Measurements from ENCODE around the gene ANKRD31. TPM values are rescaled to one million over a fixed set of nuclear protein-coding genes. Genes with fewer than 3 reads are reported as not detected.

Gene ANKRD31
- total RNA-seq, 1 donor from 2014 or later, result not detected

DNA sequence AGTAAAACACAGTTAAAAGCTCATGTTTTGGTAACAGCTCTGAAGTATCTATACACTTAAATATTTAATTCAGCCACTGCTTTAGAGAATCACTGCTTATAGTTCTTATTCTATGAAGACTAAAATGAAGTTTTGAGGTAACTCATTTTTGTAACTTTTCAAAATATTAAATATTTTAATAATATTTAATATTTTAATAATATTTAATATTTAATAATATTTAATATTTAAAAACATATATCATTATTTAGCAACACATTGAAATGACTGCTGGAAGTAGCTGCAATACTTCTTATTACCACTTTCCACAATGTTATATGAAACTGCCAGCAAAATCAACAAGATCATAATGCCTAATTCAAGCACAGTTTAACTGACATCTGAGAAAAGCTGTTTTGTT lies 165.6 kb downstream of the ANKRD31 start:
- DNase-seq (ENCODE audit: low spot score), result no peak
- ATAC-seq, result no peak

DNA sequence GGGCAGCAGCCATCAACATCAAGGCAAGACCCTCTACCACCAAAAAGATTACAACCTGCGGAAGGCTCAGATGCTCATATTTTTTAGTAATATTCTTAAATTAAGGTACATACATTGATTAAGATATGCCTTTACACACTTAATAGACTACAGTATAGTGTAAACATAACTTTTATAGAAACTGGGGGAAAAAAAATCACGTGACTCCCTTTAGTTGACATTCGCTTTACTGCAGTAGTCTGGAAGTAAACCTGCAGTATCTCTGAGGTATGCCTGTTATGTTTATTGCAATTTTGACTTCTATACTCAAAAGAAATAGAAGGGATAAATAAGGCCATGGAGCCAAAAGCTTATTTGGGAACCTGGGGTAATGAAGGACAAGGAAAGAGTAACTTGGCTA lies 169.2 kb downstream of the ANKRD31 start:
- DNase-seq (ENCODE audit: low spot score), result no peak
- no peak for ATAC-seq

DNA sequence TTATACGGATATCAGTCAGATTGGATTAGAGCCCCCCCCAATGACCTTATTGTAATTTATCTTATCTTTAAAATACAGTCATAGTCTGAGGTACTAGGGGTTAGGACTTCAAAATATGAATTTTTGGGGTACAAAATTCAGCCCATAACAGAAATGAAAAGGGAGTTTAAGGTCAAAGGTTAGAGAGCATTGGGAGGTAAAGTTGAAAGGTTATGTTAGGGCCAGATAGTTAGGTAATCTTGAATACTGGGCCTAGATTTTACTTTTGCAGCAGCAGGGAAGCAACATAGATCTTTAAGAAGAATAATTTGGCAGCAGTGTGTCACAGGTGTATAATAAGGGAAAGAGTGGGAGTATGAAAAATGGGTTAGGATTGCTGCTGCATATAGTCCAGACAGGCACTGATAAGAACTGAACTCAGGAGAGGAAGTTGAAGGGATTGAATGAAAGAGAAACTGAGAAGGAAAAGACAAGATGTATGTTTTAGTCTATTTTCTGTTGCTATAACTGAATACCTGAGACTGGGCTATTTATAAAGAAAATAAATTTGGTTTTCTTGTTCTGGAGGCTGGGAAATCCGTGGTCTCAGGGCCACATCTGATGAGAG lies 173.7 kb downstream of the ANKRD31 start:
- ATAC-seq, result no peak
- no peak for DNase-seq (ENCODE audit: low spot score)

DNA sequence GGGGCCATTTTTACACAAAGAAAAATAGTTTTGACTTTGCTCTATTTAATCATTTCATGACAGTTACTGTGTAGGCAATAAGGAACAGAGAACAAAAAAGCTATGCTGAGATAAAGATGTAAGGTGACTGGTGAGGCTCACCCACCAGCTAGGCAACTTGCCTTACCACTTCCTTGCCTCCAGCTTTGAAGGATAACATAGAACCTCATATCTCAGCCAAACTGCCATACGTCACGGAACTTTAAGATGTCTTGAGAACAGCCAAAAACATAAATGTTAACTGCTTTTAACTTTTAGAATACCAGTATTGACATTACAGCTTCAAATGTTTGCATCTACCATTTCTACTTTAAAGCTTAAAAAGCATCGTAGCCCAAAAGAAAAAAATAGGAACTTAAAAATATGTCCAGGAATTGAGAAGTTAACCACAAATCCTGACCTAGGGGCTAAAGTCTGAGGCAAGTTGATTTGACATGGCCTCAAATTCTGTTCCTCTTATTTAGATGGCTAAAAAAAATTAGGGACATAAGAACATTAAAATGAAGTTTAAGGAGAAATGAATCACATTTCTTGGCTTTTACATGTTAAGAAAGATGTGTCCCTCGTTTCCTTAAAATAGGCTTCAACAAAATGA lies 176.6 kb downstream of the ANKRD31 start:
- DNase-seq (ENCODE audit: low spot score) (no peak), ATAC-seq (no peak)

DNA sequence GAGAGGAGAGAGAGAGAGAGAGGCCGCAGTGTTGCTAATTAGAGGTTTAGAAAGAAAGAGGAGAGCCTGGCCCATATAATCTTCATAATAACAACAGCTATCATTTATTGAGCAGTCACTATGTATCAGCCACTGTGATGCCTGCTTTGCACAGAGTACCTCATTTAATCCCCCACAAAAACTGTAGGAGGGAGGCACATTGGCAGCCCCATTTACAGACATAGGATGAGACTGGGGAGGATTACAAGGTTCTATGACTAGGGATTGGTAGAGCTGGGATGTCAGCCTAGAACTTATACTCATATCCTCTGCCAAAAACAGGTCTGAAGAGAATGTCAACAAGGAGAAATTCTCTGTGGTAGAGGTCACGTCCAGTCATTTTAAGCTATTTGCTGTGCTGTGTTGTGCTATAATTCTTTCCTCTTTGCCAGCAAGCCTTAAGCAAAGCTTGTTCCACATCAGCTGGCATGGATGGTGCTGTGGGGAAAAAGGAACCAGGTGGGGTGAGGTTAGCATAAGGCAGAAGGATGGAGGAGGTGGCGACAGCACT lies 177.6 kb downstream of the ANKRD31 start:
- no peak for ATAC-seq
- no peak for DNase-seq (ENCODE audit: low spot score)

DNA sequence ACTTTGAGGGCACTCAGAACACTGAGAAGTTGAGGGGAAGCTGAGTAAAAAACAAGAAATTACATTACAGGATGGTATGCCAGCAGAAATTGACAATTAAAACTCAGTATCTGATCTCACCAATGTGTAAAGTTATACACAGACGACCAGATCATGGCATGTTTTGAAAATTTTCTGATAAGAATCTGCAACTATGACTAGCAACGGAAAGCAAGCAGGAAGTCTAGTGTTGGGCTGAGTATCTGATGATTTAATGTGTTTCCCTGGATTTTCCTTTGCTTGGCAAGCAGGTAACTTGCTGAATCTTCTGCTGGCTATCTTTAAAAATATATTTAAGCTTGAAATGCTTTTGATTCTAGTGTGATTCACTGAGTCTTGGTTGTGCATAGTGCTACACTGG lies 179.1 kb downstream of the ANKRD31 start:
- DNase-seq (ENCODE audit: low spot score), result no peak
- ATAC-seq, result no peak

DNA sequence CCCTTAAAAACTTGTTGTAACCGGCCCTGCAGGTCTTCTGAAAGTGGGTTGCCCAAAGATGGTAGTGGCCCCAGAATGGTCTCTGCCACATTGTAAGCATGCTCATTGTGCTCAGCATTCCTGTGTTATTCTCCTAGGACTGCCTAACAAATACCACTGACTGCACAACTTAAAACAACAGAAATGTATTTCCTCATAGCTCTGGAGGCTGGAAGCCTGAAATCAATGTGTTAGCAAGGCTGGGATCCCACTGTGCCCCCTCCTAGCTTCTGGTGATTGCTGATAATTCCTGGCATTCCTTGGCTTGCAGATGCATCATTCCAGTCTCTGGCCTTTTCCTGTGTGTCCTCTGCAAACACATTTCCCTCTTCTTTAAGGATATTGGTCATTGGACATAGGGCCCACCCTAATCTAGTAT lies 180.9 kb downstream of the ANKRD31 start:
- ATAC-seq, result no peak
- no peak for DNase-seq (ENCODE audit: low spot score)

DNA sequence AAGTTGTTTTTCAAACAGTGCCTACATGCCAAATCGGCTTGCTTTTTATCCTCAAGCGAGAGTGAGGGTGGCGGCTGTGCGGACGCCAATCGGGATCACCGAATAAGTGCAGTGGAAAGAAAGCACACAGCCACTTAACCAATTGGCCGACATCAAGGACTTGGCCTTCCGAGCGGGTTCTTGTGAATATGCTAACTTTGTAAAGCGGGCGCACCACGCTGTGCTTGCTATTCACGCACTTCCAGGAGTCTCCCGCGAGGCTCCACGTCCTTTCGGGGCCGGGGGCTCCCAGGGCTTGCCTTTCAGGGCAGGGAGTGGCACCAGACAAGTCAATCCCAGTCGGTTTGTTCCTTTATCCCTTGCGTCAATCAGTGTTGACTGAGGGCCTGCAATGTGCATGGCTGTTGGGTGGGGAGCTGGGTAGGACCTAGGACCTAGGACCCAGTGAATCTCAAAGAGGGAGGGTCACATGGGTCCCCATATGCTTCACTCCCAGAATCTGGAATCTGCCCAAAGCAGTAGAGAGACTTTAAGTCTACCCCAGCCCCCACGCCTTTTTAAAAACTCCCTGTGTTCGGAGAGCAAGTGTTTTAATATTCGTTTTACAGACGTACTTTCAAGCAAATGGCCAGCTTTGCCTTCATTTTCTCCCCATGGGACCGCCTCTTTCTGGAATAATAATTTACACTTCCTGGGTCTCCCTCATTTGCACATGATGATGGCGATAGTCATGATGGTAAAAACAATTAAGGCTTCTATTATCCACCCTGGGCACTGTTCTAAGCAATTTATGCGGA lies 182.3 kb downstream of the ANKRD31 start:
- ATAC-seq, result peak; percentile 33
- DNase-seq (ENCODE audit: low spot score), result no peak

DNA sequence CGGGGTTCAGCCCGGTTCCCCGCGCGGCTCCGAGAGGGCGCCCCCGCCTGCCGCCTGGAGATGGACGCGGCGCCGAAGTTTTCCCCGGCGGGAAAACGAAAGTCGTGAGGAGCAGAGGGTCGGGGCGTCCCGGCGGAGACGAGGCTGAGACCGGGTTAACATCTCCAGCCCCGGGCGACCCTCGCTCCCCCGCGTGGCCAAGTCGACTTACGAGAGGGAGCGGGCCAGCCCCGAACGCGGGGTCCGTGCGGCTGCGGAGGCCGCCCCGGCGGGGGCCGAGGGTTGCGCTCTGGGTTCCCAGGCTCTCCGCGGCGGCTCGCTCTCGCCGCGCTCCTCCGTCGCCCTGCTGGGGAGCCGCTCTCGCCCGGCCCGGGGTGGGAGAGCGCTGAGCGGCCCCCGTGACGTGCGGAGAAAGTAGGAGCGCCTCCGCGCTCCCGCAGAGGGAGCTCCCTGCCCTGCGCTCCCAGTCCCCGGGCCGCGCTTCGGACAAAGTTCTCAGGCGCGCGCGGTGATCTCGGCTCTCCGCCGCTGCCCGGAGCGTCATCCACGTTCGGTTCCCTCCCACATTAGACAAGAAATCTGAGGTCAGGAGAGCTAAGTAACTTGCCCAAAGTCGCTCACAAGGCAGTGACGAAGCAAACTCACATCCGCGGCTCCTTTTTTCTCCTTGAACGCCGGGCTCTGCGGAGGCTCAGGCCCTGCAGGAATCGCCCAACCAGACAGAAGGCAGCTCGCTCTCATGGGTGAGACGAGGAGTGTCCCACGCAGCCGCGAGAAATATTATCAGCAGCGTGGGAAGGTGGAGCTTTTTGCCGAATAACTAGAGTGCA lies 183.2 kb downstream of the ANKRD31 start:
- ATAC-seq (peak; percentile 74), DNase-seq (ENCODE audit: low spot score) (peak; percentile 69)

DNA sequence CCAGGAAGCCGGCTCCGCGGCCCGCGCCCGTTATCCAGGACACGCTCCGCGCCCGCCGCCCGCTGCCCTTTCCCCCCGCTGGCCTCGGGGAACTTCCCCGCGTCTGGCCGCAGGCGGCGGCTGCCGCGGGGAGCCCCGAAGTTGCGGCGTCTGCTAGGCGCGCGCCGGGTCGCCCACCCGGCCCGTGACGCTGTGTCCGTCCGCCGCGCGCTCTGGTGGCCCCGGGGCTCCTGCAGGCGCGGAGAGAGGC lies 183.7 kb downstream of the ANKRD31 start:
- ATAC-seq, result no peak
- no peak for DNase-seq (ENCODE audit: low spot score)

DNA sequence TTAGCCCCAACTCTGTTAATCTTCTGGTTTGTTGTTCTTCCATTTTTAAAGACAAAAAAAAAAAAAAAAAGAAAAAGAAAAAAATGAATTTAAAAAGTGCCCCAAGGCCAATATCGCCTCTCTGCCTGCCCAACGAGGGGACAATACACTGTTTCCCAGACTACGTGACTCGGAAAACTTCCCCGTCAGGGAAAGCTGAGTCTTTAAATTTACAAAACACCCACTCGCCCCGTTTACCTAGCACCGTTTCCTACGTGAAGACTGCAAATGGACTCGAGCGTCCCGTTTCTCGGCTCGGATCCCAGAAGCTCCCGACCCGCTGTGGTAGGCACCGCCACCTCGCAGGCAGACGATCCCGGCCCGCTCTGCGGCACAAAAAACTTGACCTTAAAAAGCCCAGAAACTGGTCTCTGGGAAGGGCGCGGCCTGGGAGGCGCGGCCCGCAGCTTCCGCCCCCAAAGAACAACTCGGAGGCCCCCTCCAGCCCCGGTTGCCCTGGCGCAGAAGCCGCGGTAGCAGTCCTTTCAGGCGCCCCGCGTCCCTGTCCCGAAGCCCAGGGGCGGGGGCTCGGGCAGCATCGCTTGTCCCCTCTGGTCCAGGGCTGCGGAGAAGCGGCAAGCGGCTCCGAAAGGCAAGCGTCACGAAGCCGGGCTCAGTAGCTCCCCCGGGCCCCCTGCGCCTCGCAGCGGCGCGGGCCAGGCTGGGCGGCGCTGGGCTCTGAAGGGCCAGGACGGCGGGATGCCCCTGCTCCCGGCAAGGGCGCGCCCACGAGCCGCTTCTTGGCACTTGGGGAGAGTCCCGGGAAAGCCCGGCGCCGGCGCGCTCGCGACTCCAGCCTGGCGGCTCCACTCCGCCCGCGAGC lies 184.3 kb downstream of the ANKRD31 start, which contains the start of gene GCNT4:
Gene GCNT4, minus strand, starts transcription at position 367 of the 862 bp plus-strand sequence. CDS start 22,521 bp downstream, outside the sequence.
- DNase-seq (ENCODE audit: low spot score) (peak; percentile 53), ATAC-seq (peak; percentile 60)

DNA sequence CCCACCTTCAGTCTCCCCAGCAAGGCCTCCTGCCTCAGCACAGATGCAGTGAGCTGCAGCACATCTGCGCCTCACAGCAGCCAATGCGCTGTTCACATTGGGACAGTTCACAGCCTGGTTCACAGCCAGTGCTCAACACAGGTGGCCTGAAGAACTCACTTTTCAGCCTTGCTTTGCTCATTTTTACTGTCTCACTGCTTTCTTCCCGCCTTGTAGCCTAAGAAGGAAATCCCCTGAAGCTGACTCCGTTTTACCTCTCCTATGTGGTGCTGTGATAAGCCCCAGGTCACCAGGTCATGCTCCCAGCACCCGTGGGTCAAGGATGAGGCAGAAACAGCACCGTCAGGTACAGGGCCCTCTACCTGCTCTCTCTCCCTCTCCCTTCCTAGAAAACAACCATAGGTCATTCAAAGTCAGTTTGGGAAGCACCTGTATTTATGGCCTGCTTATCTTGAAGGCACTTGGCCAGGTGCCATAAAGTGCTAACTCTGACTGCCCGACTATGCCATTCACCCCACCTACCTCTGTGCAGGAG lies 185.4 kb downstream of the ANKRD31 start:
- DNase-seq (ENCODE audit: low spot score) (no peak), ATAC-seq (no peak)

DNA sequence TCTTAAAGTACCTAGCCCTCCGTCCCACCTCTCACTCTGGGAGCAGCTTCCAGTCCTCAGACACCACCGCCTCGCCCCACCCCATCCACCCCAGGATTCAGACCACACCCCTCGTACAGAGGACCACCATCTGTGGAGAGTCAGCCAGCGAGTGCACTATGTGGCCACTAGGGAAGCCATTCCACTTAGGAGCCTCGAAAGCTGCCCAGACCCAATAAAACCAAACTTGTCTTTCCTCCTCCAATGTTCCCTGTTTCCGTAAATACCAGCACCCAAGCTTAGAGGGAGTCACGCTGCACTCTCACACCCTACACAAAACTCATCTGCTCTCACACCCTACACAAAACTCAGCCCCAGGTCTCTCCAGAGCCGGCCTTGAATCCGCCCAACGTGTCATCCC lies 186.3 kb downstream of the ANKRD31 start:
- no peak for DNase-seq (ENCODE audit: low spot score)
- ATAC-seq, result no peak

DNA sequence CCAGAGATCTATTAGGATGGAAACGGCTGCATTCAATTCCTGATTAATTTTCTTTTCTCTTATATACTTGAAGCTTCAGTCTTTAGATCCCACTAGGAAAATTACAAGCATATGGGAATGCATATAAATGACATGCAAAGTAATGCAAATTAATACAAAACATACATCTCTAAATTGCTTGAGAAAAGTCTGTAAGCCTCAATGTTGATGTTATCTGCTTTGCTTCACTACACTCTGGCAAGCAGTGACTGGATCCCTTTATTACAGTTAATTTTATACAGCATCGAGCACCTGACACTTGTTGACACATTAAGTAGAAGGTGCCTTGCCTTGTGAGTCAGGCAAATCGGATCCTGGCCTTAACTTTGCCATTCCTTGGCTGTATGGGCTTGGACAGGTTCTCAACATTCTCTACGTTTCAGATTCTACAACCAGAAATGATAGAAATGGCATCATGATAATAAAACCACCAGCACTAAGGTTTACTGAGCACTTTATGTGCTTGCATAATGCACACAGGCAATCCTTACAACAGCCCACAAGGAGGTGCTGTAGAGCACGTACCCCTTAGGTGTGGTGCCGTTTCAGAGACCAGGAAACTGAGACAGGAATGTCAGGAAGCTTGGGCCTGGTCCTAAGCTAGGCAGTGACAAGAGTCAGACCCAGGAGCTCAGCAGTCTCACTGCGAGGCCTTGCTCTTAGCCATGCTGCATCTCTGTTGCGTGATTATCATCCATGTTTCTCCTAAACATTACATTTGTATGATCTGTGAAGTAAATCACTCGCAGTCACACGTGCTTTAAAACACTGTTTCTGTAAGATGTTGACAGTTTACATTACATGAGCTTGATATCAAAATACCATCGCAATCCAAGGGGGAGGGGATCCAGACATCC lies 187.0 kb downstream of the ANKRD31 start:
- DNase-seq (ENCODE audit: low spot score) (peak; percentile 60), ATAC-seq (peak; percentile 53)

DNA sequence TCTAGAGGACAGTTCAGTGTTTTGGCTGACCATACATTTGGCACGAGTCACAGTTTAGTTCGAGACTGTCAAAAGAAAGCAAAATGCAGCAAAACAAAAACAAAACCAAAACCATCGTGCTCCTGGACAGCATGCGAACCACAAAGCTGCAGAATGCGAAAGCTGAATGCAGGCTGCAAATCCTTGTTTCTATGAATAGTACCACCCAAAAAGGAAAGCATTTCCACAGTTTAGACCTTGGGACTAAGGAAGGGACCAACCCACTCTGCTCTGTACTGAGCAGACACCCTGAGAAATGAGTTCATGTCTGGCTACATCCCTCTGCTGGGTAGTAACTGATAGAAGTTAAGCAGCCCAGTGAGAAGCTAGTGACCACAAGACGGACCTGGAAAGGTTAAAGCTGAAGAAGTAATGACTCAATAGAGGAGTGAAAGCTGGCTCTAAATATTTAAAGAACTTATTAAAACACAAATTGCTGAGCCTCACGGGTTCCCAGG lies 188.2 kb downstream of the ANKRD31 start:
- DNase-seq (ENCODE audit: low spot score), result no peak
- ATAC-seq, result no peak

DNA sequence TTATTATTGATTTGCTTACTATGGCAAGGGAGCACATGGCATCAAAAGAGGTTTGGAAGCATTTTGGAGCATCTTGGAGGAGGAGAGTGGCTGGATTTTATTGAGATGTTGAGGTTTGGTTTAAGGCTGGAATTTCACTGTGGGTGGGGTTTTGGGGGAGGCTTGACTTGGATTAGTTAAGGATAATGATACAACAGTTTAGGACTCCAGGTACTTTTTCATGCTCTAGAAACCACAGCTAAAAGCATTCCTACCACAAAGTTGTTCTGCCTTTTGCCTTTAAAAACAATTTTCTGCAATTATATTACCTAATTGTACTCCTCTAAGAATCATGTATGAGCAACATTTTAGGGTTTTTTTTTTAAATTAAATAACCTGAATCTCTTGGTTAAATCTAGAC lies 189.3 kb downstream of the ANKRD31 start:
- no peak for DNase-seq (ENCODE audit: low spot score)
- no peak for ATAC-seq

DNA sequence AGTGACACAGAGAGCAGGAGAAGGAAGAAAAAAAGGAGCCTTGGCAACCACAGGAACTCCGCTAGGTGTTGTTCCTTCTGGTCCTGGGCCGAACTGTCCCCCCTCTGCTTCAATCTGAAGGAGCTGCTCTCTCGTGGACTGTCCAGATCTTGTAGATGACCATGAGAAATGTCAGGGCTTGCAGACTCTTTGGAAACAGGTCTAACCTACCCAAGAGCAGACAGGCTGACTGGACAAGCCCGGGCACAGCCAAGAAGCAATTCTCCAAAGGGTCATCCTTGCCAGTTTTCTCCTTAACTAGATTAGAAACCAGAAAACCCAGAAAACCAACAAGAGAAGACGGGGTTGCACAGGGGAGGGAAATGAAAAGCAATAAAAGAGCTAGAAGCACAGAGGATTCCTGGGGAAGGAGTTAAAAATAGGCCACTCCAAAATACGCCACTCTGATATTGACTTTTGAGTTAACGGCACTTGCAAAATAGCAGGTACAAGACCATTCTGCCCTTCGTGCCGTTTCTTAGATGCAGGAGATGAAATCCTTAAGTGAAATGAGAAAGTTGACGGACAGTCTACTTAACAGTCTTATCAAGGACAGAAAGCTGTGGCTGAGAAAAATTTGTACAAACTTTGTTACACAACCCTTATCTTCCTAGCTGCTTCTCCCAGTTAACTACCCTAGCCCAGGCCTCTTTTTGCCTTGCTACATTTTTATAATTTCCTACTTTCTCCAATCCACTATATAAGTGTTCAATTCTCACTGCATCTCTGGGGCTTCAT lies 190.1 kb downstream of the ANKRD31 start:
- no peak for DNase-seq (ENCODE audit: low spot score)
- ATAC-seq, result no peak

DNA sequence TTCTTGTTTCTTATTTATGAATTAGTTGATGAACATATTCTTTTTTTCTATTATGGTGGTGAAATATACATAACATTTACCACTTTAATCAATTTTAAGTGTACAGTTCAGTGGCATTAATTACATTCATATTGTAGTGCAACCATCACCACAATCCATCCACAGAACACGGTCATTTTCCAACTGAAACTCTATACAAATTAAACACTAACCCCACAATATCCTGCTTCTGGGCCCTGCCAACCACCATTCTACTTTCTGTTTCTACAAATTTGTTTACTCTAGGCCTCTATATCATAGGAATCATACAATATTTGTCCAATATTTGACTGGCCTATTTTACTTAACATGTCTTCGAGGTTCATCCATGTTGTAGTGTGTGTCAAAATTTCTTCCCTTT lies 191.6 kb downstream of the ANKRD31 start:
- DNase-seq (ENCODE audit: low spot score) (no peak), ATAC-seq (no peak)

Data from left lobe of liver (tissue), 2 donors.